GM18505 (cell line): ENCODE data around the gene TK2.
"Not testable (repeated sequence)": the region's sequence is repeated elsewhere in the genome, so short reads cannot be mapped to it uniquely, and the experiment has no call there.

Source experiments
- ATAC-seq: cut with Tn5 transposase; IDR thresholded peaks from one replicate; pipeline ENCODE4 v1.9.1; 2021; ENCODE audit not compliant: unreplicated experiment
- POLR2A ChIP-seq: IDR thresholded peaks from 4 replicates; pipeline ENCODE4 v1.6.1; 2011; ENCODE audit warnings: borderline replicate concordance; ENCODE audit not compliant: insufficient read depth, insufficient read length; ENCODE audit errors: extremely low read depth

The TK2 gene

GRCh38 chr16:66507731-66508239, 42.1 kb downstream of the TK2 start:
- no peak for ATAC-seq
- TF ChIP-seq POLR2A: no peak

- no peak for ATAC-seq
- TF ChIP-seq POLR2A: no peak
Measured at GRCh38 chr16:66503612-66504011, 46.3 kb downstream of the TK2 start.

GRCh38 chr16:66503030-66503429, 46.9 kb downstream of the TK2 start:
- no peak for TF ChIP-seq POLR2A
- no peak for ATAC-seq

- TF ChIP-seq POLR2A: no peak
- ATAC-seq: no peak
Measured at GRCh38 chr16:66502020-66502913, 47.7 kb downstream of the TK2 start.

- ATAC-seq: not testable (repeated sequence)
Measured at GRCh38 chr16:66501563-66501962, 48.4 kb downstream of the TK2 start.

GRCh38 chr16:66497921-66498320, 52.0 kb downstream of the TK2 start:
- ATAC-seq: not testable (repeated sequence)

GRCh38 chr16:66496226-66496625, 53.7 kb downstream of the TK2 start:
- not testable (repeated sequence) for ATAC-seq

GRCh38 chr16:66495440-66495839, 54.5 kb downstream of the TK2 start:
- TF ChIP-seq POLR2A: no peak

GRCh38 chr16:66494916-66495315, 55.0 kb downstream of the TK2 start:
- ATAC-seq: no peak
- no peak for TF ChIP-seq POLR2A

More at GRCh38 chr16:66495440-66495839, 54.5 kb downstream of the TK2 start:
- no peak for ATAC-seq

- no peak for TF ChIP-seq POLR2A
- ATAC-seq: no peak
Measured at GRCh38 chr16:66493490-66494401, 56.2 kb downstream of the TK2 start.

- ATAC-seq: no peak
Measured at GRCh38 chr16:66491716-66492064, 58.2 kb downstream of the TK2 start.

GRCh38 chr16:66490774-66491715, 58.9 kb downstream of the TK2 start:
- TF ChIP-seq POLR2A: no peak
- no peak for ATAC-seq

More at GRCh38 chr16:66491716-66492064, 58.2 kb downstream of the TK2 start:
- TF ChIP-seq POLR2A: no peak

GRCh38 chr16:66489818-66490217, 60.1 kb downstream of the TK2 start:
- no peak for ATAC-seq
- no peak for TF ChIP-seq POLR2A
